Ovary (tissue), 10 donors: ENCODE measurements around the gene ADAMTS3. TPM values are rescaled to one million over a fixed set of nuclear protein-coding genes. Genes with fewer than 3 reads are reported as not detected.

Experiments
- DNase-seq, 5 donors: peaks; one replicate each; pipeline ENCODE4 v3.0.0-alpha.2; 2019 to 2020
- H3K27ac ChIP-seq, 2 donors: fragments of 200-600 bp; one replicate each; pipeline versions ENCODE4 v1.5.1 to v1.8.0; 2019 to 2022
- H3K27me3 ChIP-seq: fragments of 200-600 bp; one replicate; pipeline ENCODE4 v1.8.0; 2022
- H3K36me3 ChIP-seq: fragments of 200-600 bp; sonication (generic); one replicate; pipeline ENCODE4 v1.5.1; 2019
- H3K4me1 ChIP-seq: one replicate; pipeline ENCODE4 v1.8.1; 2013; ENCODE audit warnings: mild to moderate bottlenecking, moderate library complexity; ENCODE audit not compliant: insufficient read depth
- H3K4me3 ChIP-seq: fragments of 200-600 bp; sonication (generic); one replicate; pipeline ENCODE4 v1.5.1; 2017
- H3K9me3 ChIP-seq, 2 donors: fragments of 200-600 bp in 1 of 2; sonication (generic) in 1 of 2; one replicate each; pipeline versions ENCODE4 v1.5.1 to v1.8.1; 2013 to 2019; ENCODE audit warnings: mild to moderate bottlenecking in 1 of 2, moderate library complexity in 1 of 2
- CTCF ChIP-seq, 3 donors: fragments of 450-650 bp in 2 of 3; fragments of 200-600 bp in 1 of 3; IDR thresholded peaks; one replicate each; pipeline versions ENCODE4 v1.5.1 to v1.8.0; 2016 to 2022; ENCODE audit warnings: antibody characterized with exemption in 3 of 3, mild to moderate bottlenecking in 1 of 3
- EP300 ChIP-seq: sonication (generic); formaldehyde crosslinking; IDR thresholded peaks from one replicate; pipeline ENCODE4 v1.6.1; 2017; ENCODE audit warnings: antibody characterized with exemption
- POLR2A ChIP-seq: fragments of 450-650 bp; IDR thresholded peaks from one replicate; pipeline ENCODE4 v1.6.1; 2017; ENCODE audit warnings: antibody characterized with exemption, mild to moderate bottlenecking, moderate library complexity
- WGBS, 3 donors: extraction: QIAGEN DNeasy Blood & Tissue Kit in 1 of 3; methylation state at CpG; one replicate each; pipeline versions ENCODE4 v1.1.5 to v1.1.7; 2013 to 2017; 5-methylcytosine and 5-hydroxymethylcytosine counted together
- intact Hi-C, 4 donors: fragments of 100-400 bp; cut with DNase I; formaldehyde crosslinking; loops; one replicate each; pipeline versions ENCODE4 v1.11.0 to v1.15.1; 2022 to 2023
- long read RNA-seq, 3 donors: library from polyadenylated mRNA in 2 of 3; unstranded in 2 of 3; transcript quantifications; one replicate each; pipeline ENCODE4 v2.0.0 and lab custom pipeline, GENCODE V29; 2021 to 2026
- polyA plus RNA-seq, 2 donors: library from polyadenylated mRNA; stranded (reverse); fragments of 200-250 nt in 1 of 2; fragments of 350-450 nt in 1 of 2; fragmentation: Illumina TruSeq in 1 of 2; extraction: RNeasy Lipid Tissue Mini Kit (QIAGEN cat#74804) in 1 of 2; gene quantifications; one replicate each; pipeline ENCODE4 v1.2.3, GENCODE V29; 2013 to 2014
- total RNA-seq, 7 donors: library from RNA; depleted of rRNA in 2 of 7; stranded (reverse); fragments of >200 nt in 2 of 7; fragmentation: NEBNext Ultra II Directional in 3 of 7; extraction: Animal tissue kit (Norgen Biotek cat#: 25700) in 3 of 7; gene quantifications; one replicate each; pipeline versions ENCODE4 v1.1.0 to v1.2.4, GENCODE V29; 2016 to 2023
- donor health status: DM: no; HTN: no; CAD: no; lungs with moderate emphysema.
- donor health status: DM: no; HTN: no; CAD: no.
- donor health status: Bipolar disorder and iron deficiency.
- donor health status: DM: yes; HTN: yes; CAD: no.
- donor health status: DM: no; HTN: no; CAD: no.
- donor health status: DM: yes; HTN: yes; CAD: no.

ADAMTS3 gene
- total RNA-seq (1 to 10 TPM; 3.1 to 6.6 (median 4.6) TPM), polyA plus RNA-seq (1 to 10 TPM; 1.2 to 2.8 TPM)
- long read RNA-seq, donor 1, partial matches to known transcripts = 2 of 4 reads
- long read RNA-seq, donor 1, other reads (novel, unspliced or antisense) = 2 of 4 reads
- long read RNA-seq, donor 2 = 0 reads
- long read RNA-seq, donor 3, partial matches to known transcripts = 0 of 1 reads
- long read RNA-seq, donor 3, other reads (novel, unspliced or antisense) = 1 of 1 reads

GRCh38 chr4:72568959-72569718 is at the start of gene ADAMTS3:
Gene ADAMTS3 (minus strand): TSS chr4:72569221. CDS start chr4:72568762, 459 bp downstream.
- Histone ChIP-seq H3K36me3 (no peaks in the 10 kb centered on the region), H3K4me1 (no peaks in the 10 kb centered on the region), H3K27me3 (no peaks in the 10 kb centered on the region), H3K27ac (peak within 1 kb of the TSS; percentile 84), H3K9me3 (no peaks in the 10 kb centered on the region), H3K4me3 (peak within 1 kb of the TSS; percentile 59)
- intact Hi-C loops = no loop called here
- TF ChIP-seq POLR2A (peak; percentile 68), CTCF (IDR thresholded peaks at IDR 0.05) (no peak)
- WGBS, 3 donors = 0 to 1% (median 1%) methylated on average over 58 to 59 of the region's 59 CpGs
- peak; percentile 77 to 84 (median 84) for DNase-seq

- TF ChIP-seq CTCF (IDR thresholded peaks at IDR 0.05) = no peak
- TF ChIP-seq POLR2A = no peak
- TF ChIP-seq EP300 = no peak
- Histone ChIP-seq H3K9me3 (no peaks in the 10 kb centered on the region), H3K36me3 (no peaks in the 10 kb centered on the region), H3K27me3 (no peaks in the 10 kb centered on the region), H3K4me3 (no peak overlapping the region), H3K27ac (no peak overlapping the region), H3K4me1 (no peaks in the 10 kb centered on the region)
- WGBS, 3 donors = 62 to 69% (median 62%) methylated on average over 2 of the region's 2 CpGs
- no peak for DNase-seq
- intact Hi-C loops = no loop called here
Measured at GRCh38 chr4:72613959-72614358, 44.9 kb upstream of the ADAMTS3 start.

- no peak for DNase-seq
- H3K9me3 ChIP-seq = no peaks in the 10 kb centered on the region
- no peaks in the 10 kb centered on the region for H3K36me3 ChIP-seq
- H3K27ac ChIP-seq = no peak overlapping the region
- intact Hi-C loops = no loop called here
- no peak overlapping the region for H3K4me3 ChIP-seq
- H3K4me1 ChIP-seq = no peaks in the 10 kb centered on the region
- WGBS, 3 donors = 77 to 84% (median 83%) methylated on average over 2 of the region's 2 CpGs
- TF ChIP-seq POLR2A = no peak
- no peak for TF ChIP-seq EP300
- TF ChIP-seq CTCF (IDR thresholded peaks at IDR 0.05) = no peak
- no peaks in the 10 kb centered on the region for H3K27me3 ChIP-seq
Measured at GRCh38 chr4:72606751-72607150, 37.7 kb upstream of the ADAMTS3 start.

- Histone ChIP-seq H3K9me3 (no peaks in the 10 kb centered on the region), H3K4me3 (no peak overlapping the region), H3K27ac (no peak overlapping the region), H3K27me3 (no peaks in the 10 kb centered on the region), H3K4me1 (no peaks in the 10 kb centered on the region), H3K36me3 (no peaks in the 10 kb centered on the region)
- no peak for TF ChIP-seq CTCF (IDR thresholded peaks at IDR 0.05)
- TF ChIP-seq EP300 = no peak
- TF ChIP-seq POLR2A = no peak
- intact Hi-C loops = no loop called here
- peak in 1 of 5 donors; percentile 15 for DNase-seq
- 40 to 50% (median 49%) methylated on average over 2 of the region's 2 CpGs for WGBS, 3 donors
Measured at GRCh38 chr4:72604324-72604723, 35.3 kb upstream of the ADAMTS3 start.
